ENCODE data around the gene ADGRL3.

ADGRL3 gene

GRCh38 chr4:62030958-62031357, 830.8 kb downstream of the ADGRL3 start:
- Histone ChIP-seq H3K4me1 (no peaks in the 10 kb centered on the region), H3K36me3 (no peaks in the 10 kb centered on the region)

GRCh38 chr4:62037571-62037970, 837.4 kb downstream of the ADGRL3 start:
- no peak overlapping the region for H3K27ac ChIP-seq

More at GRCh38 chr4:62030958-62031357, 830.8 kb downstream of the ADGRL3 start:
- Histone ChIP-seq H3K4me2 (no peak overlapping the region), H3K27me3 (no peaks in the 10 kb centered on the region), H3K9me3 (no peaks in the 10 kb centered on the region), H3K4me3 (no peak overlapping the region), H4K20me1 (no peaks in the 10 kb centered on the region), H3K9ac (no peak overlapping the region), H3K27ac (no peak overlapping the region)
- no peak for TF ChIP-seq Cebpa-rat (IDR thresholded peaks at IDR 0.05)

GRCh38 chr4:62051332-62051731, 851.2 kb downstream of the ADGRL3 start:
- Histone ChIP-seq H3K4me2 (no peak overlapping the region), H3K4me3 (no peak overlapping the region), H3K36me3 (no peaks in the 10 kb centered on the region), H3K9ac (no peak overlapping the region), H4K20me1 (no peaks in the 10 kb centered on the region), H3K4me1 (no peaks in the 10 kb centered on the region), H3K9me3 (no peaks in the 10 kb centered on the region), H3K27ac (no peak overlapping the region), H3K27me3 (no peaks in the 10 kb centered on the region)
- TF ChIP-seq Cebpa-rat (IDR thresholded peaks at IDR 0.05): no peak

More at GRCh38 chr4:62037571-62037970, 837.4 kb downstream of the ADGRL3 start:
- no peaks in the 10 kb centered on the region for H3K27me3 ChIP-seq
- no peak overlapping the region for H3K9ac ChIP-seq
- H3K4me3 ChIP-seq: no peak overlapping the region
- H3K36me3 ChIP-seq: no peaks in the 10 kb centered on the region
- no peaks in the 10 kb centered on the region for H4K20me1 ChIP-seq
- no peak overlapping the region for H3K4me2 ChIP-seq
- no peak for TF ChIP-seq Cebpa-rat (IDR thresholded peaks at IDR 0.05)
- H3K9me3 ChIP-seq: no peaks in the 10 kb centered on the region
- H3K4me1 ChIP-seq: no peaks in the 10 kb centered on the region

GRCh38 chr4:62053974-62054373, 853.8 kb downstream of the ADGRL3 start:
- Histone ChIP-seq H3K4me2 (no peak overlapping the region), H3K4me1 (no peaks in the 10 kb centered on the region), H3K4me3 (no peak overlapping the region), H3K9me3 (no peaks in the 10 kb centered on the region), H3K9ac (no peak overlapping the region), H3K36me3 (no peaks in the 10 kb centered on the region), H3K27ac (no peak overlapping the region), H4K20me1 (no peaks in the 10 kb centered on the region), H3K27me3 (no peaks in the 10 kb centered on the region)
- TF ChIP-seq Cebpa-rat (IDR thresholded peaks at IDR 0.05): no peak

DNA sequence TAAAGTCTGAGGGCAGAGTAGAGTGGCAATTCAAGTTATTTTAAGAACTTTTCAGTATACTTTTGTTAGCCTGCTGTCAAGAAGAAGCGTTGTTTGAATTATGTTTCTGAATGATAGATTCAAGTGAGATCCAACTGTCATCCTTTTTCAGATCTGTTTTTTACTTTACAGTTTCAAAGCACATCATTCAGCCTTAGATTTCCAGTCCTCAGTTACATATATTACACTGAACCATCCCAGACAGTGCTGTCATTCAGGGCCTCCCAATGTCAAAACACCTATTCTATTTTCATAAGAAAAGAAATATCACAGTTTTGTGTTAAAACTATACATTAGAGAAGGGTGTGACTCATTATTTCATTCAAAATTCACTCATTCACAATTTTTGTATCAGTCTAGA, 856.9 kb downstream of the ADGRL3 start:
- Histone ChIP-seq H4K20me1 (no peaks in the 10 kb centered on the region), H3K36me3 (no peaks in the 10 kb centered on the region), H3K4me3 (no peak overlapping the region), H3K27ac (no peak overlapping the region), H3K9me3 (no peaks in the 10 kb centered on the region), H3K4me2 (no peak overlapping the region), H3K27me3 (no peaks in the 10 kb centered on the region), H3K4me1 (no peaks in the 10 kb centered on the region), H3K9ac (no peak overlapping the region)
- no peak for TF ChIP-seq Cebpa-rat (IDR thresholded peaks at IDR 0.05)

DNA sequence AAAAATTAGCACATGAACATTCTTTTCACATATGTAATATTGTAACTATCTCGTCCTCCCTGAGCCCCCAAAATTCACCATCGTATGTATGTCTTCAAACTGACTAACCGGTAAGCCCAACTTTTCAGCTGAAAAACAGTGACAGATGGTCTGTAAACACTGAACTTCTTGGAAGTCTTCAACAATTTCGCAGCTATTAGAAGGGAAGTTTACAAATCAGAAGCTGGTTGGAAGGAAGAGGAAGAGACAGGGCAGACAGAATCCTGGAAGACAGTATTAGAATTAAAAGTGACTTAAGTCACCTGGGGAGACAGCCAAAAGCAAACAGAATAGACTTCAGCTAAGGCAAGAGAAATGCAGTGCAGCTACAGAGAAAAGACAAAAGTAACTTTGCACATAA, 858.4 kb downstream of the ADGRL3 start:
- Histone ChIP-seq H3K27ac (no peak overlapping the region), H3K4me1 (no peaks in the 10 kb centered on the region), H4K20me1 (no peaks in the 10 kb centered on the region), H3K36me3 (no peaks in the 10 kb centered on the region), H3K4me2 (no peak overlapping the region), H3K4me3 (no peak overlapping the region), H3K27me3 (no peaks in the 10 kb centered on the region), H3K9me3 (no peaks in the 10 kb centered on the region), H3K9ac (no peak overlapping the region)
- TF ChIP-seq Cebpa-rat (IDR thresholded peaks at IDR 0.05): no peak

- H3K9me3 ChIP-seq: no peaks in the 10 kb centered on the region
- no peak overlapping the region for H3K27ac ChIP-seq
- no peaks in the 10 kb centered on the region for H4K20me1 ChIP-seq
- H3K36me3 ChIP-seq: no peaks in the 10 kb centered on the region
- no peak overlapping the region for H3K4me2 ChIP-seq
- no peak overlapping the region for H3K4me3 ChIP-seq
- H3K27me3 ChIP-seq: no peaks in the 10 kb centered on the region
- TF ChIP-seq Cebpa-rat (IDR thresholded peaks at IDR 0.05): no peak
- no peaks in the 10 kb centered on the region for H3K4me1 ChIP-seq
- H3K9ac ChIP-seq: no peak overlapping the region
These were observed 870.2 kb downstream of the ADGRL3 start for GRCh38 chr4:62070291-62070852.

- Histone ChIP-seq H3K27ac (no peak overlapping the region), H3K4me2 (no peak overlapping the region), H3K4me1 (no peaks in the 10 kb centered on the region), H3K4me3 (no peak overlapping the region), H3K36me3 (no peaks in the 10 kb centered on the region), H4K20me1 (no peaks in the 10 kb centered on the region), H3K9me3 (no peaks in the 10 kb centered on the region), H3K9ac (no peak overlapping the region), H3K27me3 (no peaks in the 10 kb centered on the region)
- TF ChIP-seq Cebpa-rat (IDR thresholded peaks at IDR 0.05): no peak
These were observed 875.0 kb downstream of the ADGRL3 start for GRCh38 chr4:62075089-62075488.

GRCh38 chr4:62075521-62075920, 875.4 kb downstream of the ADGRL3 start:
- Histone ChIP-seq H3K9me3 (no peaks in the 10 kb centered on the region), H3K4me2 (no peak overlapping the region), H3K27me3 (no peaks in the 10 kb centered on the region), H3K27ac (no peak overlapping the region), H4K20me1 (no peaks in the 10 kb centered on the region), H3K4me3 (no peak overlapping the region), H3K4me1 (no peaks in the 10 kb centered on the region), H3K36me3 (no peaks in the 10 kb centered on the region), H3K9ac (no peak overlapping the region)
- no peak for TF ChIP-seq Cebpa-rat (IDR thresholded peaks at IDR 0.05)

DNA sequence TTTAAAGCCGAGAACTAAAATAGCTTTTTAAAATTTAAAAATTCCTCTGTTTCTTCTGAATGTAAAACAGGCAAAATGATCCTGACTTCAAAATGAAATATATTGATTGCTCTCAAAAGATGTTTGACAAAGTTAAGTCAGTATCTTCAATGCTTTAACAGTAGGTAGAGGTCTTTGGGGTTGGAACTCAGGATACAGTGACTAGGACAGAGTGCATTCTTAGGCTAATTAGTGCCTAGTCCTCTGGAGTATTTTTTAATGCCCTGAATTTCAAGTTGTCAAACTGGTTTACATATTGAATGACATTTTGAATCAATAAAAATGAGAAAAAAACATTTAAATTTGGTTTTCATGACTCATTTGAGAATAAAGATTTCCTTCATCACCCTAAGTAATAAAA, 877.3 kb downstream of the ADGRL3 start:
- Histone ChIP-seq H3K4me3 (no peak overlapping the region), H3K36me3 (no peaks in the 10 kb centered on the region), H3K27ac (no peak overlapping the region), H3K9me3 (no peaks in the 10 kb centered on the region), H3K27me3 (no peaks in the 10 kb centered on the region), H3K4me1 (no peaks in the 10 kb centered on the region), H3K9ac (no peak overlapping the region), H4K20me1 (no peaks in the 10 kb centered on the region), H3K4me2 (no peak overlapping the region)
- no peak for TF ChIP-seq Cebpa-rat (IDR thresholded peaks at IDR 0.05)

- no peak for TF ChIP-seq Cebpa-rat (IDR thresholded peaks at IDR 0.05)
- Histone ChIP-seq H3K4me2 (no peak overlapping the region), H3K4me3 (no peak overlapping the region), H3K27ac (no peak overlapping the region), H3K4me1 (no peaks in the 10 kb centered on the region), H3K27me3 (no peaks in the 10 kb centered on the region), H3K36me3 (no peaks in the 10 kb centered on the region), H3K9me3 (no peaks in the 10 kb centered on the region), H3K9ac (no peak overlapping the region), H4K20me1 (no peaks in the 10 kb centered on the region)
These were observed 880.3 kb downstream of the ADGRL3 start for GRCh38 chr4:62080431-62080830.

Data from BLaER1 (cell line).